Inflammatory macrophage treated with lipopolysaccharide for 1 hour (primary cell): ENCODE measurements around the gene CRNN.

Source experiments
- DNase-seq, 2 donors: peaks; one replicate each; pipeline ENCODE4 v3.0.0-alpha.2; 2020 to 2022

The CRNN gene

DNA sequence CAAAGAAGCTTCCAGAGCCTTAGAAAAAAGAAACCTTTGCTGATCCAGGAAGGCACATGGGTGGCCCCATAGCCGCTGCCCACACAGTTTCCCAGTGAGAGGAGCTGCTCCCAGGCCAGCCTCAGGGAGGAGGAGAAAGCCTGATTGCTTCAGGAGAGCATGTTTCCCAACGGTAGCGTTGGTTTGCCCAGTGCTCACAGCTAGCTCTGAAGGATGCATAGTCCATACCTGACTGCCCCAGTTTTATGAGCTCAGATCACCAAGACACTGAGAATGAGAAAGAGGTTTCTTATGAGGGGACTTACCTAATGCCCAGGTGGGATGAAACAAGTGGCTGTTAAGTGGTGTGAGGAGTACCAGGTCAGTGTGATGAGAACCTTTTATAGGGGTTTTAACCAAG lies at the start of gene CRNN:
Gene CRNN (minus strand): TSS at position 355 of the 400 bp plus-strand sequence. CDS start 2,030 bp downstream, outside the sequence.
- no peak for DNase-seq

DNA sequence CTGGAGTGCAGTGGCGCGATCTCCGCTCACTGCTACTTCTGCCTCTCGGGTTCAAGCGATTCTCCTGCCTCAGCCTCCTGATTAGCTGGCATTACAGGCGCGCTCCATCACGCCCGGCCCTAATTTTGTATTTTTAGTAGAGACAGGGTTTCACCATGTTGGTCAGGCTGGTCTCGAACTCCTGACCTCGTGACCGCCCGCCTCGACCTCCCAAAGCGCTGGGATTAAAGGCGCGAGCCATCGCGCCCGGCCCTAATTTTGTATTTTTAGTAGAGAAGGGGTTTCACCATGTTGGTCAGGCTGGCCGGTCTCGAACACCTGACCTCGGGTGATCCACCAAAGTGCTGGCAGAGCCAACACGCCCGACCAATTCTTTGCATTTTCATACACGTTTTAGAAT lies 48.6 kb upstream of the CRNN start:
- DNase-seq: no peak

DNA sequence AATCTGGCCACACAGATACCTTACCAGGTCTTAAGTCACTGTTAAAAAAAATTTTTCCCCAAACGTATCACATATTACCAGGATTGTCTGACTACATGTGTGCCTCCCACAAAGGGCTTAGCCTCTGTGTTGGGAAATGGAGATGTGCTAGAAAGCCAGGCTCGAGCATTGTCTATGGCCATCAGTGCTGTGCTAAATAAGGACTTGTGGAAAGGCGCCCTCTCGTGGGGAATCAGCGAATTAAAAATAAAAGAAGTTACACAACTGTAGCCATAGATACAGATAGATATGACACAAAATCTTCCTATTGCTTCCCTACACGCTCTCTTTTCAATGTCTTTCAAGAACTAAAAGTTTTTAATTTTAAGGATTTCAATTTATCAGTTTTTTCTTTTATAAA lies 47.5 kb upstream of the CRNN start:
- peak; percentile 59 to 84 for DNase-seq

DNA sequence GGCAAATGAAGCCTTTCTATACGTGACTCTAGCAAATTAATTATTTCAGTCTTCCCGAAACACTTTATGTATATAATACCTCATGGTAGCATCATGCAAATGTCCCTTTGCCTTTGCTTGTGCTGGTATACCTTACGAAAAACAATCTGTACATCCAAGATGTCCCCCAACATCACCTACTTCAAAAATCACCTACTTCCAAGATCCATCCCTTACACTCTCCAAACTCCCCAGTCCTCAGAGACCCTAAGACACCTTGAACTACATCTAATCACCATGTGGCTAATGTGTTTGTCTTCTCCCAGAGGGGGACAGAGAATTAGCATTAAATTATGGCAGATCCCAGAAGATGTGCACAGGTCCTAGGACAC lies 46.5 kb upstream of the CRNN start:
- no peak for DNase-seq

DNA sequence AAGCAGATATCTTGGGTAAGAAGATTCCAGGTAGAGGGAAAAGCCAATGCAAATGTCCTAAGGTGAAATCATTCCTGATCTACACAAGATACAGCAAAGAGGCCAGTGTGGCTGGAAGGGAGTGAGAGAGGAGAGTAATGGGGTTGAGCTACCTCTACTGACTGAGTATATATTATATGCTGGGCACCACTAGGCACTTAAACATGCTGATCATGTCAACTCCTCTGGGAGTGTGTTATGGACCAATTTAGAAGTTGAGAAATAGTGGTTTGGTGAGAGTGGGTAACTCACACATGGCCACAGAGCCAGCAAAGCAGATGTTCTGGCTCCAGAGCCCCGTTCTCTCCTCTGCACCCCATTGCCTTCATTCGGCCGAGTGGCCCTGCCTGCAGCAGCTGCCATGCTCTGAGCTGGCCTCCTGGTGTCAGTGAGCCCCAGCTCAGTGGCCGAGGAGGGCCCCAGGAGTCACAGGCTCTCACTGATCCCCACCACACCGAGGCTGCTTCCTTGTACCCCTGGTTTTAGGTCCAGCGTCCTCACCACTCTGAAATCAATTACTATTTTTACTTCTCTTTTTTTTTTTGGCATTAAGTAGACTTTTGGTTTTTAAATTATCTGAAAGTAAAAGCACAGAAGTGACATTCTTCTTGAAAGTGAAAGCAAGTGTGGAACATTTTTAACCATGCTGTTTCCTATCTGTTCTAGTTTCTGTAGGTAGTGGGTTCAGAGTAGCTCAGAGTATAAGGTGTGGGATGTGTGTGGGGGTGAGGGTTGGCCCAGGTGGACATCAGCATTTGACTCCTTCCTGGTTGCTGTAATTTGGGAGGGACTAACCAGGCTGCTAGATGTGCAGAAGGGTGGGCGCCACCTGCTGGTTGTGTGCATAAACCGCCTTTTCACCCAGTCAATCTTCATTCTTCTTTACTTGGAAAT lies 45.8 kb upstream of the CRNN start:
- peak; percentile 44 to 78 for DNase-seq

DNA sequence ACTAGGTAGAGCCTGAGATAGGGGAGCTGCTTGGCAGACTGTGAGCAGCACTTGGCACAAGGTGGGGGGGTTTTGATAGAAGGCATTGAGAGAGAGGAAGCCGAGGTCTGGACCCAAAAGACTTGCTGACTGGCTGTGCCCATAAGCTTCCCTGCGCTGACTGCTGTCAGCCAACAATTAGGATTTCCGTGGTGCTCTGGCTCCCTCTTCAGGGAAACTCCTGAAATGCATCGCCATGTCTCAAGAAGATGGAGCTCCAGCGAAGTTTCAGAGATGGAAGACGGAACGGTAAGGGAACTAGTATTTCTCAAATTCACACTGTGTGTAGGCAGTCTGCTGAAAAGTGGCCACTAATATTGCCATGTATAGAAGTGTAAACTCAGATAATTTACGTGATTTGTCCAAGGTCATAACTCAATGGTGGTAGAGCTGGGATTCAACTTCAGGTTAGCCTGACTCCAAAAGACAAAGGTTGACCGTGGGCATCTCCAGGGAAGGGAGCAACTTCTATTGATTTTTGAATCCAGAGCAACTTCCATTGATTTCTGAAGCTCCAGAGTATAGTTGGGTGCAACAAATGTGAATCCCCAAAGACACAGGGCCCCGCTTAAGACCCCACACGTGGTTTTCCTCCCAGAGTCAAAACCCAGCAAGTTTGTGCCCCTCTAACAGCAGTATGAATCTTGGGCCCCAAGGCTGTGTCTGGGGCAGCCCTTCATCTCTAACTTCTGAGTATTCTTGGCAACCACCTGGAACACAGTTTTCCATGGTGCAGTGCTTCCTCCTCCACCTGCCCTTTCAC lies 44.5 kb upstream of the CRNN start:
- peak; percentile 63 to 96 for DNase-seq

DNA sequence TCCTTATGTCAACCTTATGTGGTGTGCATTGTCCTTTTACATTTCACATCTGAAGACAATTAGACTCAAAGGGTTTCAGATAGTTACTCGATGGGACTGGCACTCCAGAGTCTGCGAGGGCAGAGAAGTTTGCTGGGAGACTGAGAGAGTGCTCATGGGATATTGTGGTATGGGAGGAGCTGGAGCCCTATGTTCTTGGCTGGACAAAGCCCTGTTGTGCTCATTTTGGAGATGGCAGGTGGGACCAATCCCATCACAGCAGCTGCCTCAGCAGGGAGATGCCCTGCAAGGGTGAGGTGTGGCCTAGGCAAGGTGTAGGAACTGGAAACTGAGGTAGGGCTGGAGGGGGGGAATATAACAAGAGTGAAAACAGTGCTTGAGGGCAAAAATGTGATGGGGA lies 43.5 kb upstream of the CRNN start:
- no peak for DNase-seq

DNA sequence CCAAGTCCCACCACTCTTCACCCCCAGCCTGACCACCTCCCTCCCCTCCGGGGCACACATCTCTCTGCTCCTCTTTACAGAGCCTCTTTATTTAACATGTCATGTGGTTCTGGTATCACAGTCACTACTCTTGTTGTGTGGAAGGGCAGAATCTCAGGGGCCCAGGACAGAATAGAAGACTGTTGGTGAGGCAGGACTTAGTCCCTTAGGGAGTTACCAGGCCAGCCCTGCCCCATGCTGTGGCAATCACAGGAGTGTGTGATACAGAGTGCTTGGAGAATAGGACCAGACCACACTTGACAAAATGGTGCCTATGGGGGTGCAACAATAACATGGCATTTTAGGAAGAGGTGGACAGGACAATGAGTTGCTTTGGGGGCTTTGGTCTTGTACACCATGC lies 43.0 kb upstream of the CRNN start:
- no peak for DNase-seq

DNA sequence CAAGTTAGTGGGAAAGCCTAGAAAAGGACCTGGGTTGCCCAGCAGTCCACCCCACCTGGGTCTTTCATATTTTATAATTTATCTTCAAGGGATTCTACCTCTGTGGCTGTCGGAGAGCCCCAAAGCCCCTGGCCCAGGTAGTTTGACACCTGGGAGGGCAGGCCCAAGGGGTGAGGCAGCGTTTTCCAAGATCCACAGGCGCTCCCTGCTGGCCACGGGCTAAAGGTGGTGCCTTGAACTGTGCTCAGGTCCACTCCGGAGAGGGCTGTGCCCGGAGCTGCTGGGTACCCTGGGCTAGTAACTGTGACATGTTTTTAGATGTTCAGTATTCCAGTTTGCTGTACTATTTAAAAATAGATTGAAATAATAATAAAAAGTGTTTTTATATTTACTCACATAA lies 37.2 kb upstream of the CRNN start:
- no peak for DNase-seq

DNA sequence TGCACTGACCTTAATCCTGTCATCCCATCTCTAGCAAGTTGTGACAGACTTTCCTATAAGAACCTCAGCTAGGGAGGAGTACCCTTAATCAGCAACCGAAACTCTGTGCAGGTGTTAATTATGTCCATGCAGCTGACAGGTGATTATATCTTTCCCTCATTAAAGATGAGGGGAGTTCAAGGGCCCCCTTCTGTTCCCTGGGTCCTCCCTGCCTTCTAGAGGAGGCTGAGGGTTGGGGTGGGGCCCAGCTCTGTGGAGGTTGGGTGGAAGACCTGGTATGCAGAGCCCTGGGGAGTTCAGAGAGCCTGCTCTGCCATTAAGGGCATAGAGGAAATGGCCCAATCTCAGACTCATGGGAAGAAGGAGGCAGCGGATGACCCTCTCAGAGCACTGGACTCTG lies 35.6 kb upstream of the CRNN start:
- DNase-seq: no peak

DNA sequence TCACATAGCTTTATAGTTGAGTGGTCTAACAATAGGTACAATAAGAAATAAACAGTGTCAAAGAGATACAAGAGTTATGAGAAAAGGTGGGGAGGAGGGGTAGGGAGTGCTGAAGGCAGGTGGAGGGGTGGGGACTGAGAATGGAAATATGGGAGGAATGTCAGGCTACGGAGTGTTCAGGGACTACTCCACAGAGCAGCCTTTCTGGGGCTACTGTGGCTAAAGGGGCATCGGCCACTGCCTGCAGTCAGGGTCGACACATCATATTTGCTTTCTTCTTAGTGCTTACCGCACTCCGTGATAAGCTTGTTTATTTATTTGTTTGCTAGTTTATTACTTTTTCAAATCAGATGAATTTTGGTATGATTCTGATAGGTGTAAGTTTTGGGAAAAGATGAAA lies 34.4 kb upstream of the CRNN start:
- no peak for DNase-seq

DNA sequence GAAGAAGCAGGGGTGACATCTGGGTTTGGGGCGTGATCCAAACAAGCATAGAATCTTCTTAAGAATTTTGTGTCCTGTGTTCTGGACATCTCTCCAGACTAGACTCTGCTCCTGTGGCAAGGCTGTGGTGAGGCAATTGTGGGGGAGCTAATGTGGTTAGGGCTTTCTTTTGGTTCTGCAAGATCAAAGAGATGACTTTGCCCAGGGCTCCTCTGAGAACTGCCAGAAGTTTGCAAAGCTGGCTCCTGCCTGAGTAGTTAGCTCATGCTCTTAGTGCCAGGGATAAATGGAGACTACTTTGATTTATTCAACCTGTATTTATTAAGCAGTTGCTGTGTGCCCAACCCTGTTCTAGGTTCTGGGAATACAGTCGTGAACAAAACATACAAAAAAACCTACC lies 34.0 kb upstream of the CRNN start:
- DNase-seq: no peak

DNA sequence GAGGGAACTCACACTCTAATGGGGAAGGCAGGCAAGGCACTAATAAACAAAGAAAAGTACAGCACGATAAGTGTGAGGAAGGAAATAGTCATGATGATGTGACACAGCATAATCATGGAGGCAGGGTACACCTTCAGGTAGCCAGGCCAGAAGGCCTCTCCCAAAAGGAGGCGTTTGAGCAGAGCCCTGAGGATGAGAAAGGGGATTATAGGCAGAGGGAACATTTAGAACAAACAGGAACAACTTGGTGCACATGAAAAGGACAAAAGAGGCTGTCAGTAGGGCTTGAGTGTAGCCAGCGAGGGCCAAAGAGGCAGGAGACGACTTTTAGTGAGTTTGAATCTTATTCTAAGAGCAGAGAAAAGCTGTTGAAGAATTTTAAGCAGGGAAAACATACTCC lies 33.4 kb upstream of the CRNN start:
- DNase-seq: no peak

DNA sequence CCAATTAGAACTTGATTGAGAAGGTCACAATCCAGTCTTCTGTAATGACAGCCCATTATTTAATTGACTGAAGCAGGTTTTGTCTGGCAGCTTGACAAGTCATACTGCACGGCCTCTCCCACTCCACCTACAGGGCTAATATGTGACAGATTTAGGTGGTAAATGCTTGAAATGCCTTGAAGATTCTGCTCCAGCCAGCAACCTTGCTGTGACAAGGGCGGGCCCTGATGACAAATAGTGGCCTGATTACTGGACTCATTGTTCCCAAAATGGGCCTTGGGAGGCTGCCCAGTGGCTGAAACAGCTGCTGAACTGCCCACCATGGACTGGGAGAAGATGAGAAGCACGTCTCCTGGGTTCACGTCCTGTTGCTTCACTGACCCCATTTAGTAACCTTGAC lies 30.0 kb upstream of the CRNN start:
- no peak for DNase-seq

DNA sequence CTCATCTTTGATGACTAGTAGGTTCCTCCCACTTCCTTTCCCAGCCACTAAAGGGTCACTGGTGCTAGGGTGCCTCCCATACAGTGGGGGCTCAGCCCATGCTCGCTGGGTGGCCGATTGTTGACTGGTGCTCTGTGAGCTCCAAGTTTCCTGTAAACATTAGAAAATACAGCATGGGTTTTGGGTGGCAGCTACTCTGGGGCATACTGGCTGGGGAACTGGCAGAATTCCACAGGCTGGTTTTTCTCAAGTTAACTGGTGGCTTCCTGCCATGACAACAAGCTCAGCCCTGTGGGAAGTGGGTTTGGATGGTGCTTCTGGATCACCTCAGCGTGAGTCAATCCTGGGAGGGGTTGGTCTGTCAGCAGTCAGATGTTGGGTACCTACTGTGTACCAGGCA lies 28.7 kb upstream of the CRNN start:
- no peak for DNase-seq

DNA sequence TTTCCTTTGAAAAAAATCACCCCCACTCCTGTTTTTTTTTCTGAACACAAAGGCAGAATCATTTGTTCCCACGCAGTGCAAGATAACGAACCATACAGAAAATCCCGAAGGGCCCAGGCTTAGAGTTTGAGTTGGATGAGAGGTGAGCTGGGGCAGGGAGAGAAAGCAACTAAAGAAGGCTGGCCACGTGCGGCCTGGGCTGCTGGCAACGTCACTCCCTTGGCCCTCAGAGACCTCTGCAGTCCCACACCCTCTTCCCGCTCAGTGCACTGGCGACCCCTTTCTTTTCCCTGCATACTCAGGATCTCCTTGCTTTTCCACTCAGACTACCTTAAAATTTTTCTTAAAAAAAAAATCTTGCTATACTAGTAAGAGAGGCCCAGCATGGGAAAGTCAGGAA lies 28.2 kb upstream of the CRNN start:
- DNase-seq: no peak

DNA sequence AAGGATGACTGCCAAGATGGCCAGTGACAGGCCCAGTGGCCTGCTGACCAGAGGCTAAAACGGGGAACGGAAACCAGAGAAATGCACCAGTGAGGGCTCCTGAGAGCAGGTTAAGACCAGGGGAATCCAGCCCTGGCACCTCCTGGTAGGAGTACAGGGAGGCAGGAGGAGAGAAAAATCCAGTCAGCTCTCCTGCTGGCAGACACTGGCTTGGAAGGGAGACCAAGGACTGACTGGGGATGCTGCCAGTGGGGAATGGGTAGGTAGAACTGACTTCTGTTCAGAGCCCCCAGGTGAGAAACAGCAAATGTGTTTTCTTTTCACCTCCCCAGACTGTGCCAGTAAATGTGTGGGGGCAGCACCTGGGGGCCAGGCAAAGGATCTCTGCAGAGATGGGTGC lies 27.7 kb upstream of the CRNN start:
- no peak for DNase-seq

DNA sequence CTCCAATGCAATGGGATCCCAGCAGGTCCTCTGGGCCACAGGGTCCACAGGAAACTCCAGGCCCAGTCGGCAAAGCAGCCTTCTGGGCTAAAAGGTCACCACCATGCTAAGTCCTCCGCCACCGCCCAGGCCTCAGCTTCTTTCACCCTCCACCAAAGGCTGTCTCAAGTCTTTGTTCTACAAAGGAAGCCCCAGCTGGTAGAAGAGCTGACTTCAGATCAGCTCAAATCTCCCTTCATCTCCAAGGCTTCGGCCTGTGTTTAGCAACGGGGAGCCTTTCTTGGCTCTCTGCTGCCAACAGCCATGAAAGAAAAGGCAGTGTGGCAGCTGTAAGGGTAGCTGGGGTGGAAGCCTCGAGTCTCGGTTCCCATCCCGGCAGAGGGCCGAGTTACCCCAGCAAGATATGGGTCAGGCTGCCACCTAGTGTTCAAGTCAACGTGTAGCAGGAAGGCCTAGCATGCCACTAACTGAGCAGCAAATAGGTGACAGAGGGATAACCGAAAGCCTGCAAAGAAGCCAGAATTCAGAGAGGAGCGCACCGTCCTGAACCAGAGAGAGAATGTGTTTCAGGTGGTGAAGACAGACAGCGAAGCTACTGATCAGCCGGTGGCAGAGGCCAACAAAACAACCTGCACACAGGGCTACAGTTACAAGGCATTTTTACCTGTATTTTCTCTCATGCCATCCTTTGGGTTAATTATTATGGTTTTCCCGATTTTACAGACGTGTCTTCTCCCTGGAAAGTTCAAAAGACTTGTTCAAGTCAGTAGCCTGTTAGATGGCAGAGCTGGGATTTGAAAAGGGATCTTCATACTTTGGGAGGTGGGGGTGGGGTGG lies 26.8 kb upstream of the CRNN start:
- DNase-seq: peak; percentile 32 to 76

DNA sequence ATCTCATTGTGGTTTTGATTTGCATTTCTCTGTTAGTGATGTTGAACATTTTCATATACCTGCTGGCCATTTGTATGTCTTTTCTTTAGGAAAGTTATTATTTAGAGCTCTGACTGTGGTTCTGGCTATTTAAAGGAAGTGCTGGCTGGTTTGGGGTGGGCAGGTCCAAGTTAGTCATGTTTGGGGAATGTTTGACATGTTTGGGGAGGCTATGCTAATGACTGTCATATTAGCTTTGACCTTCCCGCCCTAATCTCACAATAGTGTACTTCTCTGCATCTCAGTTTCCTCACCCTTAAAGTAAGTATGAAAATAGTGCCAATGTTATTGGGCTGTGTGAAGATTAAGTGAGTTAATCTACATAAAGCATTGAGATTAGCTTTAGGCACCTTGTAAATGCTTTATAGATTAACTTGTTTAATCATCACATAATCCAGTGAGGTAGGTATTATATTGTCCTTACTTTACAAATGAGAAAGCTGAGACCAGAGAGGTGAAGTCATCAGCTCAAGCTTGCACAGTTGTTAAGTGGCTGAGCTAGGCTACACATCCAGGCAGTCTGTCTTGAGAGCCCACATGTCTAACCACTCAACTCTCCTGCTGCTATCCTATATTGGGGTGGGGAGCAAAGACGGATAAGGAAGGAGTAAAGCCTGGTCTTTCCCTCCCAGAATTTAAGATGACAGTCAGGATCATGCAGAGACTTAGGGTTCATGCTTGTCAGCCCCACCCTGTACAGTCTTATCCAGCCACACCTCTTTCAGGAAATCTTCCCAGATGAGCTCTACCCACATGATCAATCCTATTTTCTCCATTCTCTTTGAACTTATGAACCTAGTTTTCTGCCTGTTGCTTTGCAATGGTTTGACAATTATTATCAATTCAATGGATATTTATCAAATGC lies 22.8 kb upstream of the CRNN start:
- DNase-seq: no peak

DNA sequence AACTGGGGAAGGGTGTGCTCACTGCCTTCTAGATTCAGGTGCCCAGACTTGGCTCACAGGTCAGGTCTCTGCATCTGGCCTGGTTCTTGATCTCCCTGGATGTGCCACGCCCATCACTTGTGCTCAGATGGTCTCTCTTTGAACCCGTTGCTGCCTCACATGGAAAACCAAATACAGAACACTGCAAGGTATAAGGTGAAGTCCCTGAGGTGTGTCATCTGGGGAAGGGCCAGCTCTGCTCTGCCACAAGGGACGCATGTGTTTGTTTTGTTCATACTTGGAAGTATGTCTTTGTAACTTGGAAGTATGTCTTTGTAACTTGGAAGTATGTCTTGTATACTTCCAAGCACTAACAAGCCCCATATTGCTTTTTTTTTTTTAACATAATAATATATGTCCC lies 13.4 kb upstream of the CRNN start:
- no peak for DNase-seq

DNA sequence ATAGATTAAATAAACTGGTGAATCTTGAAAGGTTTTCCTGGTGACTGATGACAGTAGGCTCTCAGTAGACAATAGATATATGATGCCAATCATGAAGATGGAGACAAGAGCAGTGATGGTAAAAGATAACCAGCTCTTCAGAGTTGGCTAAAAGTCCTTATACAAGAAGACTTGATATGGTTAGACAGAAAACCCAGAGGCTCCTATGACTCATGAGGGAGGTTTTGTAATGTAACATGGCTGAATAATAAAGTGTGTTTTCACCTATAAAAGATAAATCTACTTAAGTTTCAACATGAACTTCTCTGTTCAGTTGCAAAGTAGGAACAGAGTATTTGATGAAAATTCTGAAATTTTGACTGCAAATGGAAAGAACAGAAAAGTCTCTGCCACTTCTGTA lies 12.7 kb upstream of the CRNN start:
- DNase-seq: no peak

DNA sequence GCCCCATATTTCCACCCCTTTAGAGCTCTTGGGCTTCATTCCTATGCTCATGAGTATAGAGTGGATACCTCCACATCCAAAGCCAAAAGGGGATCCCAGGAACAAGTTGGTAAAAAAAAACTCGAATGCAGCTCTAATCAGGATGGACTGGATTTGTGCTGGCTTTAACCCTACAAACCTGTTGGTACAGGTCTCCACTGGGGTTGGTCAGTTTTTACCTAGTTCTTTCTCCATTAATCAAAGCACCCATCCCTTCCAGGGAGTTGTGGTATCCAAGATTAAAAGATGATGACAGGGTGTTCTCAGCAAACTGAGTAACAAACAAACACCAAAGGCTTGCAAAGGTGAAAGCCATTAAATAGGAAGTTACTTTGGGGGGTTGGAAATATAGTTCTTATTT lies 5.9 kb upstream of the CRNN start:
- no peak for DNase-seq
